ENCODE measurements around the gene SYMPK.
"Not testable (repeated sequence)": the region's sequence is repeated elsewhere in the genome, so short reads cannot be mapped to it uniquely, and the experiment has no call there.

The SYMPK gene

DNA sequence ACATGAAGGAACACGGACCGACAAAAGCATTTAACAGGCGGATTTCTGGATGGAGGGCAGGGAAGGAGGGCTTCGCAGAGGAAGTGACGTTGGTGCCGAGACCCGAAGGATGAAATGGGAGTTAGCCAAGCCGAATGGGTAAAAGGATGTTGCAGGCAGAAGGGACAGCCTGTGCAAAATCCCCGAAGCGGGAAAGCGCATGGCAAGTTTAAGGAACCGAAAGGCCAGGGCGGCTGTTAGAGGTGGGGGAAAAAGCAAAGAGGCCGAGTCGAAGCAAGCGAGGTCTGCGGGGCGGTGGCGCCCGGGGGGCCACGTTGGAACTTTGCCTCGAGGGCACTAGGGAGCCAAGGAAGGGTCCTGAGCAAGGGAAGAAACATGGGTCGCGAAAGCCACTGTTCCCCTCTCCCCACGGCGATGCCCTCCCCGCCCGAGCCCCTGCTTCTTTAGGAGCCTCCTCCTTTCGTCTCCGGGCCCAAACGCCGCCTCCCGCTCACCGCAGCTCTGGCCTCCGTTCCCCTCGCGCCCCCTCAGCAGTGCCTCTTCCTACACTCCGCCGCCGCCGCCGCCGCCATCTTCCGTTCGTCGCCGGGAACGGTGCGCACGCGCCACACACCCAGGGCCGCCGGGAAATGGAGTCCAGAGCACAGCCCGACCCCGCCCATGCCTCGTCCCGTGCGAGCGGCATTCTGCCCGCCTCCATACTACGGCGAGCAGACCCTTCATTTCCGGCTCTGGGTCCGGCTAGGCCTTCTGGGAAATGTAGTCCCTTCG, at the start of gene SYMPK:
Gene SYMPK (minus strand): TSS at position 584 of the 771 bp plus-strand sequence. CDS start 8,652 bp downstream, outside the sequence.
- peak; percentile 91 for DNase-seq

DNA sequence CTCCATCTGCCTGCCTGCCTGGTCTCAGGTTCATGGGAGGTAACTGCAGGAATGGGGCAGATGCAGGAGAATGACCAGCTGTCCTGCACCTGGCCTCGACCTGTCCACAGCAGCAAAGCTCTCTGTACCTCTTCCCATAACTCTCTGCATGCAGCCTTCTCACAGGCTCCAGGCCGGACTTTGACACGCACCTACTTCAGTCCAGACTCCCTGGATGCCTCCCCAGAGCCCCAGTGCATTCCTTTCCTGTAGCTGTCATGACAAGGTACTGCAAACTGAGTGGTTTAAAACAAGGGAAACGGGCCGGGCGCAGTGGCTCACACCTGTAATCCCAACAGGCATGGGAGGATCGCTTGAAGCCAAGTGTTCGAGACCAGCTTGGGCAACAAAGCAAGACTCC, 48.3 kb upstream of the SYMPK start:
- DNase-seq: no peak

GRCh38 chr19:45908956-45909355, 46.0 kb upstream of the SYMPK start:
- no peak for DNase-seq

DNA sequence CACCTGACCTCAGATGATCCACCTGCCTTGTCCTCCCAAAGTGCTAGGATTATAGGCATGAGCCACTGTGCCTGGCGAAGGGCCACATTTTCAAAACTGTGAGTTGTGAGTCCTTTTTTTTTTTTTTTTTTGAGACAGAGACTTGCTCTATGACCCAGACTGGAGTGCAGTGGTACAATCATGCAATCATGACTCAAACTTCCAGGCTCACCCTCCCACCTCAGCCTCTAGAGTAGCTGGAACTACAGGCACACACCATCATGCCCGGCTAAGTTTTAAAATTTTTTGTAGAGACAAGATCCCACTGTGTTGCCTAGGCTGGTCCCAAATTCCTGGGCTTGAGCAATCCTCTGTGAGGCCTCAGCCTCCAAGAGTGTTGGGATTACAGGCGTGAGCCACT, 43.3 kb upstream of the SYMPK start:
- no peak for DNase-seq

- DNase-seq: no peak
Observed at GRCh38 chr19:45905011-45905410, 42.1 kb upstream of the SYMPK start.

- peak; percentile 59 for DNase-seq
Observed at GRCh38 chr19:45902651-45903625, 40.0 kb upstream of the SYMPK start.

DNA sequence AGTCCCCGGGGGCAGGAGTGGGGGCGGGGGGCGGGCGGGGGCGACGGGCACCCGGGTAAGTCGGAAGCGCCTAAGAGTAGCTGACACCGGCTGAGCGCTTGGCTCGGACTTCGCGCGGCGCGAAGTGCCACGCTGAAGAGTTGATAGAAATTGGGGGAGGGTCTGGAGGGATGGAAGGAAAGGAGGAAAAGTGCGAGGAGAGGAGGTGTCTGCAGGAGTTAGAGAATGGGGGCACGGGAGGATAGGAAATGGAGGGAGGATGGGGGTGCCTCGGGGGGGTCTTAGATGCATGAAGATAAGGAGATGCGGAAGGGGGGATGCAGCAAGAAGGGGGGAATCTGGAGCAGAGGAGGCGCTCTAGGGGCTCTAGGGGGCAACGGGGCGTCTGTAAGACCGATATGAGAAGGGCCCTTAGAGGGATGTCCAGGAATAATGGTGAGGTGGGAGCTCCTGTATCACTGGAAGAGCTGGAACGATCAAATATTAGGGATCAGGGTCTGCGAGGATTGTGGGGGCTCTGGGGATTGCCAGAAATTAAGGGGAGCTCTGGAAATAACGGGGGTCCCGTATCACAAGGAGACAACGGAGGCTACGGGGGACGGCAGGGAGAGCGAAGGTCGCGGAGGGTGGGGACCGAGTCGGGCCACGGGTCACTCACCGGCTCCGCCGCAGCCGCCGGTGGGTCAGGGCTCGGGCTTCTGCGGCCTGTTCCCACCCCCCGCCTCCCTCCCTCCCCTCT, 39.1 kb upstream of the SYMPK start, which contains the start of gene MYPOP:
Gene MYPOP (minus strand): TSS at position 702 of the 739 bp plus-strand sequence. CDS start 840 bp downstream, outside the sequence.
- DNase-seq: no peak

DNA sequence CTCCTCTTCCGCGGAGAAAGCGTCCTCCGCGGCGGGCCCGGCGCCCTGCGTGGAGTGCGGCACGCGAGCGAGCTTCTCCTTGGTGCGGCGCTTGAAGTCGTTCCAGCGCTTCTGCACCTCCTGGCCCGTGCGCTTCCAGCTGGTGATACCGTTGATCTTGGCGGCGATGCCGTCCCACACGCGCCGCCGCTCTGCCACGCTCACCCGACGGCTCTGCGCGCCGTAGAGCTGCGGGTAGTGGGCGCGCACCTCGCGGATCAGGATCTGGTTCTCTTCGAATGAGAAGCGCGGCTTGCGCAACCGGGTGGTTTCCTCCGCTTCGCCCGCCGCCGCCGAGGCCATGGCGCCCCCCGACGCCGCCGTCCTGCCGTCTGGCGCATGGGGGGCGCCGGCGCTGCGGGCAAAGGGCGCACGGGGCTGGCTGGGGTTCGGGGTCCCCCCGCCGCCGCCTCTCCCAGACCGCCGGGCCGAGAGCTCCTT, 38.5 kb upstream of the SYMPK start:
- DNase-seq: no peak

DNA sequence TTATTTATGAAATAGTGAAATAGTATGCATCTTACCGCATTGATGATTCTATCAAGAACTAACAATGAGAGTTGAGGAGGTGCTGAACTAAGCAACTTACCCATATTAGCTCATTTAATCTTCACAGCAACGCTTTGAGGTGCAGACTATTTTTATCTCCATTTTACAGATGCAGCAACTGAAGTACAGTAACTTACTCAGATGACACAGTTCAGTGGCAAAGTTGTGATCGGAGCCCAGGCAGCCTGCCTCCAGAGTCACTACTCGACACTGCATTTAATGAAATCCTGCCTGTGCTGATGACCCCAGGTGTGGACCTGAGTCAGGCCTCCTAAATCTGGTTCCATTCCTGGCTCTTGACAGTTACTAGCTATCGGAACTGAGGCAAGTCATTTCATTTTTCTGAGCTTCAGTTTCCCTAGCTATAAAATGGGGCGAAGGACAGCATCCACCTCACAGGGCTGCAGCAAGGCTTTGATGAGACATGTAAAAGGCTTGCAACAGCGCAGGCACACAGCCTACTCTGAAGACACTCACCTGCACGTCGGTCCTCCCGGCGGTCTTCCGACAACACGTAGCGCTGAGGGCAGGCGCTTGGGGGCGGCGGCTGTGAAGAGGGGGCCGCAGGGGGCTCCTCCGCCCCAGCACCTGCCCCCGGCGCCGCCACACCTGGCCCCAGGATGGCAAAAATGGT, 37.9 kb upstream of the SYMPK start:
- DNase-seq: no peak

DNA sequence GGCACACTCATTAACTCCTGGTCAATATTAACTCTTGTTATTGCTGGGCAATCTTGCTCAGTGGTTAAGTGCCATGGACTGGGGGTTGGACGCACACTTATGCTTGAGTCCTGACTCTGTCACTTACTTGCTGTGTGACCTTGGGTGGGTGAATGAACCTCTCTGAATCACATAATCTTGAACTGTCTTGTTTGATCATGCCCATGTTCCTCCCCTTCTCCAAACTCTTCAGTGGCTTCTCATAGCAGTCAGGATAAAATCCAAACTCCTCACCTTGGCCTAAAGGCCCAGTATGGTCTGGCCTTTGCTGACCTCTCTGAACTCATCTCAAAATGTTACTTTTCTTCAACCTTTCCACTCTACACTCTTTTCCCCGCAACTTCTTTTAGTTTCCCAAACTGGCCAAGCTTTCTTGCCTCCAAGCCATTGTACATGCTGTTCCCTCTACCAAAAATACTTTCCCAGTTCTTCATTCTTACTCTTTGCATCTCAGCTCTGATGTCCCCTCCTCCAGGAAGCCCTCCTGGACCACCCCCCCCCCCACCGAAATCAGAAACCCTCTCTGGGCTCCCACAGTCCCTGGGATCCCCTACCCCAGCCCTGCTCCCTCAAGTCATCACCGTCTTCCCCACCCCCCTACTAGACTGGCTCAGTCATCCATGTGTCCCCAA, 37.1 kb upstream of the SYMPK start:
- no peak for DNase-seq

DNA sequence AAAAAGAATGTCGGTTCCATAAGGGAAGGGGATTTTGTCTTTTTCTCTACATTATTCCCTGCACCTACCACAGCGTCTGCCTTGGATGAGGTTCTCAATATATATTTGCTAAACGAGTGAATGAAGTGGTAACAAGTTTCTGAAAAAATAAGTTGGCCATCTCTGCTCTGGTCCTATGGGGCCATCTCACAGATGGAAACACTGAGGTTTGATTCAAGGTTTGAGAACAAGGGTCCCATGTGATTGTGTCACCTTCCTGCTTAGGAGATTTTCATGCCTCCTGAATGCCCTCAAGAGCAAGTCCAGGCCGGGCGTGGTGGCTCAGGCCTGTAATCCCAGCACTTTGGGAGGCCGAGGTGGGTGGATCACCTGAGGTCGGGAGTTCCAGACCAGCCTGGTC, 36.3 kb upstream of the SYMPK start:
- DNase-seq: no peak

DNA sequence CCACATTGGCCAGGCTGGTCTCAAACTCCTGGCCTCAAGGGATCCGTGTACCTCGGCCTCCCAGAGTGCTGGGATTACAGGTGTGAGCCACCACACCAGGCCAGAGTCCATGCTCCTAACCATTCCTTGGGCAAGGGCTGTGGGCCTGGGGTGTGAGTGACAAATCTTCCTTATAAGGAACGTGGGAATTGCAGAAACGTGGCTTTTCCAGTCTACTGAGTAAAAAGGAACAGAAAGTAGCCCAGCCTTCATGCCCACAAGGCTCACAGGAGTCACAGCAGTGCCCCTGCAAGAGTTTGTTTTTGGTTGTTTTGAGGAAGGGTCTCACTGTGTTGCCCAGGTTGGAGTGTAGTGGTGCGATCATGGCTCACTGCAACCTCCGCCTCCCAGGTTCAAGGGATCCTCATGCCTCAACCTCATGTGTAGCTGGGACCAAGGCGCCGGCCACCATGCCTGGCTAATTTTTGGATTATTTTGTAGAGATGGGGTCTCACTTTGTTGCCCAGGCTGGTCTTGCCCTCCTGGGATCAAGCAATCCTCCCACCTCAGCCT, 34.4 kb upstream of the SYMPK start:
- DNase-seq: no peak

- not testable (repeated sequence) for DNase-seq
Observed at GRCh38 chr19:45895983-45896599, 33.1 kb upstream of the SYMPK start.

GRCh38 chr19:45895519-45895972, 32.6 kb upstream of the SYMPK start:
- DNase-seq: no peak

- DNase-seq: no peak
Observed at GRCh38 chr19:45890877-45891276, 27.9 kb upstream of the SYMPK start.

- no peak for DNase-seq
Observed at GRCh38 chr19:45889210-45889885, 26.4 kb upstream of the SYMPK start.

DNA sequence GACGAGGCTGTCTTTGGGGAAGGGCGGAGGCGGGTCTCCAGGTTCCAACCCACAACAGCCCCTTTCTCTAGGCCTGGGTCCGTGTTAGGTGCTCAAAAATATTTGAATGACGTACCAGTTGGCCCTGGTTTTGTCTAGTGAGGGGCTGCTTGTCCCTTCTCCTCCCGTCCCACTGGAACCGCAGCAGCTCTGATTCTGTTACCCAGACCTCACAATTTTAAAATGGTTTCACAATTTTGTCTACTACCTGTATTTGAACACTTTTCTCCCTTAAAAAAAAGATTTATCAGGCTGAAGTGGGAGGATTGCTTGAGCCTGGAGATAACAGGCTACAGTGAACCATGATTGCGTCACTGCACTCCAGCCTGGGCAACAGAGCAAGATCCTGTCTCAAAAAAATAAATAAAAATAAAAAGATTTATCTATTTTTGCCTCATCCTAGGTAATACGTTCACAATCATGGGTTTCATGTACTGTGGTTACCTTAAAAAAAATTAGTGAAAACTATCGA, 24.3 kb upstream of the SYMPK start:
- no peak for DNase-seq

GRCh38 chr19:45886427-45887199, 23.7 kb upstream of the SYMPK start:
- no peak for DNase-seq
